NT2/D1 (cell line): Measurements from ENCODE around the gene MOCS2.

ENCODE experiments used
- YY1 ChIP-seq: IDR thresholded peaks from 2 replicates; pipeline ENCODE4 v1.6.1; 2011; ENCODE audit not compliant: insufficient read length, insufficient read depth
- ZNF274 ChIP-seq: IDR thresholded peaks from 2 replicates; pipeline ENCODE4 v1.6.1; 2011; ENCODE audit warnings: mild to moderate bottlenecking, low read depth, low read length

GRCh38 chr5:53087621-53088121 lies 21.9 kb downstream of the MOCS2 start:
- TF ChIP-seq ZNF274 (no peak), YY1 (no peak)
